Activated naive CD4-positive, alpha-beta T cell treated with Interleukin-2 at 50 U/mL for 16 hours (primary cell): Measurements from ENCODE around the gene NPDC1.

Experiments
- DNase-seq: peaks from one replicate; pipeline ENCODE4 v3.0.0-alpha.2; 2020

The NPDC1 gene

DNA sequence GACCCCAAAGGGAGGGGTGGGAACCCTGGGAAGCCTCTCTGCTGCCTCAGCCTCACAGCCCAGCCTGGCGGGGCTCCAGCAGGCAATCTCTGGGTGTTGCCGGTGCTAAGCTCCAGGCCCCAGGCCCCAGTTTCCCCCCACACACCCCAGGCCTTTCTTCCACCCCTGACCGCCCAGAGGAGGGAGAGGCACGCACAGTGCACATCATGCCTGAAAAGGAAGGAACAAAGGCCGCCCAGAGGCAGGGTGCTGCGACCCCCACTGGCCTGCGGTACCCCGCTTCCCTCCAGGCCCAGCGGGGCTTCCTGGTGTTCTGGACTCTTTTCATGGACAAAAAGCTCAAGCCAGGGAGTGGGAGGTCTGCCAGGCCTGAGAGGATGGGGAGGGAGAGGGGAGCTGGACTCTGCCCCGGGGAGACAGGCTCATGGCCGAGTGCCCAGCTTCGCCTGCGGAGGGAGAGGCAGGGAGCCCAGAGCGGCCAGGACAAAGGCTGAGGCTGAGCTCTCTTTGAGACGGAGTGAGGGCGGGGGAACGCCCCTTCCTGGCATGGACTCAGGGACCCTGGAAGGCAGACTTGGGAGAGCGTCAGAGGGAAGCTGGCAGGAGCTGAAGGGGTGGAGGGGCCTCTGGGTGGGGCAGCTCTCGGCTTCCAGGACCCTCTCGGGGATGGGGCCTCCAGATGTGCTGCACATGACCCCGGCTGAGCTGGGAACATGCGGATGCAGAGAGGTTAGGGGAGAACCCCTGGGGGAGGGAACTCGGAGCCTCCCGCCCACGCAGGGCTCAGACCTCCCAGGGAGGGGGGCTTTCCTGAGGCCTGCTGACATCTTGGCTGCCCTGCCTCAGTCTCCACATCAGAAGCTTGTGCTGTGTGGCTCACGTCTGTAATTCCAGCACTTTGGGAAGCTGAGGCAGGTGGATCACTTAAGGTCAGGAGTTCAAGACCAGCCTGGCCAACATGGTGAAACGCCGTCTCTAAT lies 9.7 kb upstream of the NPDC1 start:
- no peak for DNase-seq

DNA sequence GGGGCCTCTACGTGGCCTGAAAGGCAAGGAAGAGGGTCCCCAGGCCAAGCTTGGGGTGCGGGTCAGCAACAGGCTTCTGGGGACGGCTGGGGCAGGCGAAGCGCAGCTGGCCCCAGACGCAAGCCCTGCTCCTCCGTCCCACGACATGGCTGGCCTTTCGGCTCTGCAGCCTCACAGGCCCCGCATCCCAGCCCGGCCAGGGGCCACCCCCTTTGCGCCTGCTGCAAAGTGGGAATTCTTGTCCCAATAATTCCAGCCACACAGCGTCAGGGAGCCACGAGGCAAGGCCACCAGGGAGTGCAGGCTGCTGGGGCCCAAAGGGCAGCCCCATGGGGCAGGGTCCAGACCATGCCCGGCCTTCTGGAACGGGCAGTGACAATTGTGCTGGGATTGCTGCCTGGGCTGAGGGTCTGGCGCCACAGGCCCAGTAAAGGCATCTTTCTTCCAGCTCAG lies 9.0 kb upstream of the NPDC1 start:
- no peak for DNase-seq

DNA sequence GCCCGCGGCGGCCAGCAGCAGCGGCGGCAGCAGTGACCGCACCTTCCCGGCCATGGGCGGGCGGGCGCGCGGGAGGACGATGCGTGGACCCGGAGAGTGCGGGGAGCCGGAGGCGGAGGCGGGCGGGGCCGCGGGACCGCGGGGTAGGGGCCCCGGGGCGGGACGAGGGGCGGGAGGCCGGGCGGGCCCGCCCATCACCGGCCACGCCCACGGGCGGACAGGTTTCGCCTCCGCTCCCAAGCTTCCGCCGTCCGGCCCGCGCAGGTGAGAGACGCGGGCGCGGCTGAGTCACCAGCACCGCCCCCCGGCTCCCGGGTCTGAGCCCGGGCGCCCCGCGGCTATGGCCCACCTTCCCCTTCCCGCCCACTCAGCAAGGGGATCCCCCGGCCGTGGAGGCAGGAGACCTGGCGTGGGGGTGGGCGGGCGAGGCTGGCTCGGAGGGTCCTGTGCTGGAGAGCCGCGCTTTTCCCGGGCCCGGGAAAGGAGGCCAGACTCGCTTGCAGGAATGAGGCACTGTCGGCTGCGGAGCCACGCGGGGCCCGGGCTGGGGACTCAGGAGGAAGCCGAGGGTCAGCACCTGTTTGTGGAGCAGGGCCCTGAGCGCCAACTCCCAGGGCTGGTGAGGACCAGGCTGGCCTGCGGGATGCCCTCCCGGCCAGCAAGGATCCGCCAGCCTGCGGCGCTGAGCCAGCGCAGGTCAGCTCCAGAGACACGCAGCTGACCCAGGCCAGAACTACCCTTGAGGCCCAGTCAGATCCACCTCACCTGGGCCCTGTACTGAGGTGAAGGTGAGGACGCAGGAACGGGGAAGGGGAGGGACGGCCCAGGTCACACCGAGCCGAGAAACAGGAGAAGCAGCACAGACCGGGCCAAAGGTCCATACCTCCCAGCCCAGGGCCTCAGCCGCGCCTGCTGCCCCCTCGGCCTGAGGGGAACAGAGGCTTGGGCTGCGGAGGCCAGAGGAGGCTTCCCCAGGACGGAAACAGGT lies 8.3 kb upstream of the NPDC1 start, which contains the start of gene ENTPD2:
TSS of gene ENTPD2 (minus strand) at position 118 of the 988 bp plus-strand sequence. CDS start at position 54, 64 bp downstream.
- peak; percentile 44 for DNase-seq

DNA sequence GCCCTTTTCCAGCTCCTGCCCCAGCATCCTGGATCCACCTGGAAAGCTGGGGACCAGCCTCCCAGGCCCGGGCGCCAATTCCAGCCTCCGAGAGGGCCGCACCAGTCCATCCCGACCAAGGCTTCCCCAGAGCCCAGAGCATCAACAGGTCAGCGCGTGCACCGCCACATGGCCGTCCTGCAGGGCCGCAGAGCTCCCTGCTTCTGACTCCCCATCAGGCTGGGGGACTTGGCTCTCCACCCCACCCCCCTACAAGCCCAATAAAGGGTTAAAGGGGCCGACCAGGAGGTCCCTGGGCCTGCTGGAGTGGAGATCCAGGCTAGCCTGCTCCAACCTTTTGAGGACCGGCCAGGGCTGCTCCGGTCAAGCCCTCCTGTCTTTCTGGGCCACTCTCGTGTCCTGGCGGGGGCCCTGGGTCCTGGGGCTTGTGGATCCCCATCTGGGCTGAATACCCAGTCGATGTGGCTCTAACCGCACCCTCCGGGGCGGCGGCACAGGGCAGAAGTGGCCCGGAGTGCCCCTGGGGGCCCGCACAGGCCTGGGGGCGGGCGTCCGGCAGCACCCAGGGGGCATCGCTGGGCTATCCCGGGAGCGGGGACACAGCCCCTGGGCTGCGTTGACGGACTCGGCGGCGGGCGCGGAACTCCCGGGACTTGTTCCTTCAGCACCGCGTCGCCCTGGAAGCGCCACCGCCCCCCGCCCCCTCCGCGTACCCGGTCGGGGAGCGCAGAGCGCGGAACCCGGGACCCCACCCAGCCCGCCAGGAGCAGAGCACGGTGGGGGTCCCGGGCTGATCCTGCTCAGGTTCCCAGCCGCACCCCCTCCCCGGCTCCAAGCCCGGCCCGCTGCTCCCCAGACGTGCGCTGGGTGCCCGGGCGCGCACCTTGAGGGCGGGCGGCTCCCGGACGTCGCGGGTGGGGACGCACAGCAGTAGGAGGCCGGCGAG lies 7.3 kb upstream of the NPDC1 start:
- no peak for DNase-seq

DNA sequence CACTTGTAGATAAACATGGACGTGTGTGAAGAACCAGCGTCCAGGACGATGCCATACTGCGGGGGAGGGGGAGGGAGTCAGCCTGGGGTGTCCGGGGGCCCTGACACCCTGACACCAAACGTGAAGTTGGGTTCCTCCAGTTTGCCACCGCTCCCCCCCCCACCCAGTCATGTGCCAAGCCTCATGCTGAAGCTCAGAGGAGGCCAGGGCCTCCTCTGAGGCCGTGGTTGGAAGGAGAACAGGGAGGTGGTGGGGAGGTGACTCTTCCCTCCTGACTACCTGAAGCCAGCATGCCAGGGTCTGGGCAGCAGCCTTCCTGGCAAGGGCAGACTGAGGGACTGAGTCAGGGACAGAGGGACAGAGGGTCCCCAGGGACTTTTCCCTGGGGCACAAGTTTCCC lies 6.3 kb upstream of the NPDC1 start:
- DNase-seq = no peak

DNA sequence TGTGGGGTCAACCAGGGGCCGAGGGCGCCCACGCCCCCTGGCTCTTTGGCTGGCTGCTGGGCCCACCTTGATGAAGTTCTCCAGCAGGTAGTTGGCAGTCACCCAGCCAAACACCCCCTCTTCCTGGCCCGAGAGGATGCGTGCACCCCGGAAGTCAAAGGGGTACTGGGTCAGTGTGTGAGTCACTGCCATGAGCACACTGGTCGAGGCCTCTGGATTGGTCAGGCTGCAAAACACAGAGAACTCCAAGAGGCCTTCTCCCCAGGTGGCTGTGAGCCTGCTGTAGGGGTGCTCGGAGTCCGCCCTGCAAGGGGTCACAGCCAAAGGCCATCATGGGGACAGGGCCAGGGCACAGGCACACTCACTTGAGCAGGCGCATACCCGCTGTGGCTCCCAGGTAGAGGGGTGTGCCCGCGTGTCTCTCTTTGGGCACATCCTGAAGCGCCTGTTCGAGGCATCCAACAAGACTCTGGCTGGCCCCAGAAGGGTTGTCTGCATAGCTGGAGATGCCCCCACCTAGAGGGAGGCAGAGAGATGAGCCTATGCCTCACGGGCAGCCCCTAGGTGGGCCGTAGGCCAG lies 5.3 kb upstream of the NPDC1 start:
- no peak for DNase-seq

DNA sequence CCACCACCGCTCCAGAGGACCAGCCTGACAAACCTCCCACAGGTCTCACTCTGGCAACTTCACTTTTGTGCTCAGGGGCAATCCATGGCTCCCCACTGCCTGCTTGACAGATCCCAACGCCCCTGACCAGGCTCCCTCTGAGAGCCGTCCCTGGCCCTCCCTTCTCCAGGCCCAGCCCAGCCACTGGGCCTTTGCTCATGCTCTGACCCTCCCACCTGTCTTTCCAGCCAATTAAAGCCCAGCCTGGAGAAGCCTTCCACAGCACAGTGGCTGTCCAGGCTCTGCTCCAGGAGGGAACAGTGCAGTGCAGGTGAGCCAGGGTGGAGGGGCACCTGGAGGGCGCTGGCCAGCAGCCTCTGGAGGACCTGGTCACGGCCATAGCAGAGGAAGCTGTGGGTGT lies 4.6 kb upstream of the NPDC1 start:
- DNase-seq = no peak

DNA sequence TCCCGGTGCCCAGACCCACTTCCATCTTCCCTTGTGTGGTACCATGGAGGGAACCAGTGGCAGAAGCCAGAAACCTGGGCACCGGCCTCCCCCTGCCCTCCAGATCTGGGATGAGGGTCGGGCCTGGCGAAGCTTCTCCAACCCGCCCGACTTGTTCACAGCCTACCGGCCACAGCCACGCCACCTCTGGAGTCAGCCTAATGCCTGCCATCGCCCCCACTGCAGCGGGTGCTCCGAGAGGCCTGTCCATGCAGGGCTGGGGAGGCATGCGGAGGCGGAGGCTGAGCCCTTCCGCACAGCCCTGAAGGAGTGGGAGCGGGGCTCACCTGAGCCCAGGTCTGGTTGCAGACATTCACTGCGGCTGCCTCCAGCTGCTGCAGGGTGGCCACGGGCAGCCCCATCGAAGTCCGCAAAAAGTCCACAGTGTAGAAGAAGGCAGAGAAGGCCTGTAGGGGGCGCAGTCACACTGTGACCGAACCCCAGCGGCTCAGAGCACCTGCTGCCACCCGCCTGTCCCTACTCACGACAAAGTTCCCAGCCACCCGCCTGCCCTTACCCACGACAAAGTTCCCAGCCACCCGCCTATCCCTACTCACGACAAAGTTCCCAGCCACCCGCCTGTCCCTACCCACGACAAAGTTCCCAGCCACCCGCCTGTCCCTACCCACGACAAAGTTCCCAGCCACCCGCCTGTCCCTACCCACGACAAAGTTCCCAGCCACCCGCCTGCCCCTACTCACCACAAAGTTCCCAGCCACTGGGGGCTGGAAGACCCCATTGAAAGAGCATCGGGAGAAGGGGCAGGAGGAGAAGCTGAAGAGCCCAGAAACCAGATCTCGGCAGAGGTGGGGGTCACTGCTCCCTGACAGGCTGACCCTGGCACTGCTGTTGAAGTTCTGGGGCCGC lies 3.8 kb upstream of the NPDC1 start:
- DNase-seq = peak; percentile 53

DNA sequence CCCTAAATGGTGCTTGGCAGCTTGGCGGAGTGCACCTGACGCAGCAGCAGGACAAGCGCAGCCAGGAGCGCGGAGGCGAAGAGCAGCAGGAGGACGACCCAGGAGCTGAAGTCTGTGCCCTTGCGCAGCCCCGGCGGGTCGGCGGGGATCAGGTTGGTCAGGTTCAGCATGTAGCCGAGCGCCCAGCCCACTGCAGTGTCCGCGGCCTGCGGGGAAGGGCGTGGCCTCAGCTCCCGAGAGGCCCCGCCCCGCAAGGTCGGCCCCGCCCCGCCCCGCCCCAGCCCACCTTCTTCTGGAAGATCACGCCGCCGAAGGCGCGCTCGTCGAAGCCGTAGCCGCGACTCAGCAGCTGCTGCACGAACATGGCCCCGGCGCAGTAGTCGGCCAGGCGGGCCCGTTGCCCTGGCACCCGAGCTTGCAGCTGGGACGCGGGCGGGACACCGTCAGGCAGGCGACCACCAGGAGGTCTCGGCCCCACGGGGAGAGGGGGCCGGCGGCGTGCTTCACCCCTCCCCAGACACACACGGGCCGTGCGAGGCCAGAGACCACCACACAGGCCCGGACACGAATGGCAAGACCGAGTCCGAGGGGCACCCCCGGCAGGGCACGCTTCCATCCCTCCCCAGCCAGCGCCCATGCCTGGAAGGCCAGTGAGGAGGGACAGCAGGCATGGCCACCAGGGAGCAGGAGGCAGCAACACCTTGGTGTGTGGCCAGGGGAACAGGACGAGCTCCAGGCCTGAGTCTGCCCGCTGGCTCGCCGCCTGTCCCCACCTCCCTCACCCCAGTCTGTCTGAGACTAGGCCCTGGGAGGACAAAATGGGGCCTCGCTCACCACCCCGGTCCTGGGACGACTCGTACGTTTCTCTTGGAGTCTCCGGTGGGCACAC lies 2.9 kb upstream of the NPDC1 start:
- DNase-seq = no peak

DNA sequence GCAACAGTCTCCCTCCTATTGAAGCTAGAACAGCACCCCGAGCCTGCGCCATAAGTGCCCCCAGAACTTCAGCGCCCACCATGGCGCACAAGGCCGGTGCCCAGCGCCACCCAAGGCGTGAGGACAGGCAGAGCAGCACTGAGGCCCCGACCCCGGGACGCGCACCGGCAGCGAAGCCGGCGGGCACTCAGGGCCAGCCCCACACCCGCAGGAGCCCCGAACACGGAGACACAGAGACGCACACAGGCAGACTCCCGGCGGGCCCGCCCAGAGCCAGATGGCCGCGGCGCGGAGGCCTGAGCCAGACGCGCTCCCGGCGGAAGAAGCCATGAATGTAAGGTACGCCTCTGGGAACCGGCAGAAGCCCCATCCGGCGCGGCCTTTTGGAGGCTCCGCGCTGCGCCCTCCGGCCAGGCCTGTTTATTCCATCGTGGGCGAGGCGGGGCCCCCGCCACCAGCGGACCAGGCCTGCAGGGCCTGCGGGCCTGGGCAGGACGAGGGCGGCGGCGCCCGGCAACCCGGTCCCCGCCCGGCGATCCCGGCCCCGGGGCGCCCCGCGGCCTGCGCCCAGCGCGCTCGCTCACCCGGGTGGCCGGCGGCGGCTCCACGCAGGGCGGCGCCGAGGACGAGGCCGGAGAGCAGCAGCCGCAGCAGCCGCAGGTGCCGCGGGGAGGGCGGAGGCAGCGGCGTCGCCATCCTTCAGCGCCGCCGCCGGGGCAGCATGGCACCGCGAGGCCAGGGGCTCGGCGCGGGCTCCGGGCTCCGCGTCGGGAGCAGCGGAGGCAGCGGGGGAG lies 486 bp downstream of the NPDC1 start:
- DNase-seq = no peak

DNA sequence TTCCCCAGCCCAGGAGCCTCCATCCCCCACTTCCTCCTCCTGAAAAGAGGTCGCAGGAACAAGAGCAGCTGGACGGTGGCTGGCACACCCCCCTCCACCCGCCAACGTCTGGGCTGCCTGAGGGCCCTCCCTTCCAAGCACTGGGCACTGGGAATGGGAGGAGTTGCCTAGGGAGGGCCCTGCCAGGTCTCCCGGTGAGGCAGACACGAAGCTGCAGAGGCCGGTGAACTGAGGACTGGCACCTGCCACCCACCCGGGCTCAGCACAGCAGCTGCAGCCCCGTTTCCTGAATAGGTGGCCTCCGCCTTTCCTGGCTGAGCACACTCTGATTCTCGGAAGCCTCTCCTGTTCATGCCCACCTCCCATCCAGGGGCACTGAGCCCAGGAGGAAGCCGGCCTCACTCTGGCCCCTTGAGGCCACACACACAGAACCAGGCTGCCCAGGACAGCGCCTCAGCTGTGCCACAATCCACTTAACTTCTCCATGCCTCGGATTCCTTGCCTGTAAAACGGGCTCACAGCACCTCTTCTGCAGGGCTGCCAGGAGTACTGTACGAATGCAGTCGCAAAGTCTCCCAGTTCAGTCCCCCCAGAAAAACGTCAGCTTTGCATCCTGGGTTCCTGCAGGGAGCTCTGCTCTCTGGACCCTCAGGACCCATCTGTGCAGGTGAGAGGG lies 1.3 kb downstream of the NPDC1 start:
- DNase-seq = no peak

DNA sequence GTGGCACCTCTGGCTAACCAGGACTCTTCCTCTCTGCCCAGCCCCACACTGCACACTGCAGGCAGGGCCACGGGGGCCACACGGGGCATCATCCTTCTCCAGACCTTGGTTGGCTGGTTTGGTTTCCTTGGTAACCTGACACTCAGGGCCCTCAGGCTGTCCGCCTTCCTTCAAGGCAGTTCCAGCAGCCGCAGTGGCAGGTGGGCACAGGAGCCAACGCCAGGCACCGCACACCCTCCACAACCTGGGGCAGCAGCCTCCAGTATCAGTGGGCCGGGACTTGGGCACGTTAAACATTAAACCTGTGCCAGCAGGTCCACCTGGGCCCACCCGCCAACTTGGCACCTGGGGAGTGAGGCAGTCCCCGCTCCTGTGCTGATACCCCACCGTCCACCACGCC lies 1.9 kb downstream of the NPDC1 start:
- DNase-seq = no peak

DNA sequence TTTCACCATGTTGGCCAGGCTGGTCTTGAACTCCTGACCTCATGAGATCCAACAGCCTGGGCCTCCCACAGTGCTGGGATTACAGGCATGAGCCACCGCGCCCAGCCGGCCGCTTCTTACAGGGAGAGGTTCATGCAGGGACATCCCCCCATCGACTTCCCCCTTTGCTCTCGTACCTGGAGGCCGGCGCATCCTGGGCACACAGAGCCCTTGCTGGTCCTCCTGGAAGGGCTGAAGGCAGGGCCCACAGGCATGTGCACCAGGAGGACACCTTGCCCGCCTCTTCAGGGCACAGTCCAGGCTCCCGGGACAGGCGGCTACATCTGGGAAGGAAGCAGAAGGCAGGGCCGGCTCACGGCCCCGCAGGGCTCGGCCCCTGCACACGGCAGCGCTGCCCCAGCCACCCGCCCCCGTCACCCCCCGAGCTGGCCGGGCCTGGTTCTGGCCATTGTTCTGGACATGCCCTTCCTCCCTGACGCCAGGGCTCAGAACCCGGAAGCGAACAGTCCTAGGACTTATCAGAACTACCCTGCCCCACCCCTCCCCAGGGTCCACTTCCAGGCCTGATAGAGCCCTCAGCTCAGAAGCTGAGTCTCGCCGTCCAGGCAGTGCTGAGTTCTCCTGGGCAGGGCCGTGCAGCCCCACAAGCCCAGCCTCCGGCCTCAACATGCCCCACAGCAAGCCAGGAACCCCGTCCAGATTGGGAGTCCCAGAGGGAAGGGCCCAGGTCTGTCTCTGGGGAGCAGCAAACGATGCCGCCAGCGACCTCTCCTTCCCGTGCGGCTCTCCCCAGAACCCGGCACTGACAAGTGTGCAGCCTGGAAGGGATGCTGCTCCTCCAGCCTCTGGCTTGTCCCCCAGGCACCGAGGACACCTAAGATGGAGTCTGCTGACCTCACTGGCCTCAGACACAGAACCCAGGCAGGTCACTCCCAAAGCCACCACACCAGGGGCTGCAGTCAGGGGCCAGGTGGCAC lies 2.9 kb downstream of the NPDC1 start:
- no peak for DNase-seq

DNA sequence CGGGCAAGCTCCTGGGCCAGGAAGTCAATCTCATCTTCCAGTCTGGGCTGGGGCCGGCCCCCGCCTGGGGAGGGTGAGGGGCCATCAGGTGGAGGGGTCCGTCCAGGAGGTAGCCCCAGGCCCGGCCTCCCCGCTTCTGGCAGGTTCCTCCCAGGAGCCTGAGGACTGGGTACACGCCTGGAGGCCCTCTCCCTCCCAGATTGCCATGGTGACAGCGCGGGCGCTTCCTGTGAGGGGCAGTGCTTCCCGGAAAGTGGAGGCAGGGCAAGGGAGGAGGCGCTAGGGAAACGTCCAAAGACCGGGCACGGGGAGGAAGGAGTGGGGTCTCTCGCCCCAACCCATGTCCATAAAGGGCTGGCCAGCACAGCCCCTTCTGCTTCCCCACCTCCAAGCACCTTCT lies 4.9 kb downstream of the NPDC1 start:
- no peak for DNase-seq

DNA sequence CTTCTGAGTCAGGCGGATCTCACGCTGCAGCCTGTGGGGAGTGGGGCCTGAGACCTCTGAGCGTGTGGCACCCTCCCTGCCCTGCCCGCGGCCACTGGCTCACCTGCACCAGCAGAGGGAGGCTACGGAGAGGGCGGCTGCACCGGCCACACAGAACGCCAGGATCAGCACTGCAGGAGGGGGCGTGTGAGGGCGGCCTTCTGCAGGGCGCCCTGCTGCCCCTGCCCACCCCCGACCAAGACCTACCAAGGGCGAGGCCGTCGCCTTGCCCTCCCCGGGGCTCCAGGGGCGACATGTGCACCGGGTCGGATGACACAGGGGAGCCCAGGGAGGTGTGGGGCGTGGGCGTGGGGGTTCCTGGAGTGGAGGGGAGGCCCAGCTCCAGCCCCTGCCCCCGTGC lies 5.4 kb downstream of the NPDC1 start:
- no peak for DNase-seq

DNA sequence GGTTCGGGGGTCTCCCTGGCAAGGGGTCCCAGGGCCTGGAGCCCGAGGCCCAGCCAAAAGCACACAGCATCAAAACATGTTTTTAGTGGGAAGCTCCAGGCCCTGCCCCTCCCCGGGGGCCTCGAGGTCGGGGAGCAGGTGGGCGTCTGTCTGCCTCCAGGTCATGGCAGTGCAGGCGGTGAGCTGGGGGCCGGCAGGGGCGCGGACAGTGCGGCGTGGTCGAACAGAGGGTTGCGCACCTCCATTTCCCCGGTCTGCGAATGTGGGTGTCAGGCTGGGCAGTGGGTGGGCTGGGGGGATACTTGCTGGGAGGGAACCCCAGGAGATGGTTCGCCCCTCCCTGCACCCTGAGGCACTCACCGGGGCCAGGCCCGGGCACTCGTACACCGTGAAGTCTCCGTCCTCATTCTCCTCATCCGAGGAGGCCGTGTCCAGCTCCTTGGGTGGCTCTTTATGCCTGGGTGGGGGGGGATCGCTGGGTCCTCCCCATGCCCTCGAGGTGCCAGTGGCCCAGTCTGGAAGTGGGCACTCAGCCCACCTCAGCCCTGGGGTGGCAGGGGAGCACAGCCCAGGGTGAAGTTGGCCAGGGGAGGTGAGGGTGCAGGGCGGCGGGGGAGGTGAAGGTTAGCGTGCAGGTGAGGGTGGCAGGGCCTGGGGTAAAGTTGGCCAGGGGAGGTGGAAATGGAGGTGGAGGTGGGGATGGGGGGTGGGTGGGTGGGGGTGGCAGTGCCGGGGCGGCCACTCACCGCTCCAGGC lies 6.2 kb downstream of the NPDC1 start:
- DNase-seq = no peak
